Peyer's patch (tissue), 4 donors: ENCODE results near the gene GPR137B.

Experiments
- POLR2A ChIP-seq, 2 donors: fragments of 450-650 bp; IDR thresholded peaks; one replicate each; pipeline ENCODE4 v1.5.1; 2017; ENCODE audit warnings: antibody characterized with exemption in 2 of 2, mild to moderate bottlenecking in 2 of 2, moderate library complexity in 2 of 2
- TF ChIP-seq, protein P1 (sequence below), 6 experiments: fragments of 450-650 bp in 4 of 6; fragments of 200-600 bp in 2 of 6; sonication (generic) in 1 of 6; IDR thresholded peaks; one replicate each; pipeline ENCODE4 v1.5.1; 2017 to 2019; ENCODE audit warnings: antibody characterized with exemption in 6 of 6, mild to moderate bottlenecking in 3 of 6, moderate library complexity in 1 of 6

DNA sequence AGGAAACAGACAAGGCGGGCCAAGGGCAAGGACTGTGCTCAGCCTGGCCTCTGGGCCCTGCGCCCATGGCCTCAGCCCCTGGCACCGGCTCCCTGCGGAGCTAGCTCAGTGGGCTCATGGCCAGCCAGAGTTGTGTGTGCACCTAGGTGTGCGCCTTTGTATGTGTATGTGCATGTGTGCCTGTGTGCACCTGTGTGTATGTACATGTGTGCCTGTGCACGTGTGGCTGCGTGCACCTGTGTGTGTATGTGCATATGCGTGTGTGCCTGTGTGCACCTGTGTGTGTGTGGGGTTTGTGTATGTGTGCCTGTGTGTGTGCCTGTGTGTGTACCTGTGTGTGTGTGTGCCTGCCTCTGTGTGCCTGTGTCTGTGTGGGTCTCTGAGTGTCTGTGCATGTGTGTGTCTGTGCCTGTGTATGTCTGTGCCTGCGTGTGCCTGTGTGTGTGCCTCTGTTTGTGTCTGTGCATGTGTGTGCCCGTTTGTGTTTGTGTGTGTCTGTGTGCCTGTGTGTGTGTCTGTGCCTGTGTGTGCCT lies 7.4 kb downstream of the GPR137B start:
- TF ChIP-seq, protein P1, sequence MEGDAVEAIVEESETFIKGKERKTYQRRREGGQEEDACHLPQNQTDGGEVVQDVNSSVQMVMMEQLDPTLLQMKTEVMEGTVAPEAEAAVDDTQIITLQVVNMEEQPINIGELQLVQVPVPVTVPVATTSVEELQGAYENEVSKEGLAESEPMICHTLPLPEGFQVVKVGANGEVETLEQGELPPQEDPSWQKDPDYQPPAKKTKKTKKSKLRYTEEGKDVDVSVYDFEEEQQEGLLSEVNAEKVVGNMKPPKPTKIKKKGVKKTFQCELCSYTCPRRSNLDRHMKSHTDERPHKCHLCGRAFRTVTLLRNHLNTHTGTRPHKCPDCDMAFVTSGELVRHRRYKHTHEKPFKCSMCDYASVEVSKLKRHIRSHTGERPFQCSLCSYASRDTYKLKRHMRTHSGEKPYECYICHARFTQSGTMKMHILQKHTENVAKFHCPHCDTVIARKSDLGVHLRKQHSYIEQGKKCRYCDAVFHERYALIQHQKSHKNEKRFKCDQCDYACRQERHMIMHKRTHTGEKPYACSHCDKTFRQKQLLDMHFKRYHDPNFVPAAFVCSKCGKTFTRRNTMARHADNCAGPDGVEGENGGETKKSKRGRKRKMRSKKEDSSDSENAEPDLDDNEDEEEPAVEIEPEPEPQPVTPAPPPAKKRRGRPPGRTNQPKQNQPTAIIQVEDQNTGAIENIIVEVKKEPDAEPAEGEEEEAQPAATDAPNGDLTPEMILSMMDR (IDR thresholded peaks at IDR 0.05): no peak
- no peak for TF ChIP-seq POLR2A (IDR thresholded peaks at IDR 0.05)
